ENCODE results near the gene PHACTR3. TPM values are rescaled to one million over a fixed set of nuclear protein-coding genes. Genes with fewer than 3 reads are reported as not detected.

PHACTR3 gene
- total RNA-seq, 1 experiment from 2014 or later, result not detected

DNA sequence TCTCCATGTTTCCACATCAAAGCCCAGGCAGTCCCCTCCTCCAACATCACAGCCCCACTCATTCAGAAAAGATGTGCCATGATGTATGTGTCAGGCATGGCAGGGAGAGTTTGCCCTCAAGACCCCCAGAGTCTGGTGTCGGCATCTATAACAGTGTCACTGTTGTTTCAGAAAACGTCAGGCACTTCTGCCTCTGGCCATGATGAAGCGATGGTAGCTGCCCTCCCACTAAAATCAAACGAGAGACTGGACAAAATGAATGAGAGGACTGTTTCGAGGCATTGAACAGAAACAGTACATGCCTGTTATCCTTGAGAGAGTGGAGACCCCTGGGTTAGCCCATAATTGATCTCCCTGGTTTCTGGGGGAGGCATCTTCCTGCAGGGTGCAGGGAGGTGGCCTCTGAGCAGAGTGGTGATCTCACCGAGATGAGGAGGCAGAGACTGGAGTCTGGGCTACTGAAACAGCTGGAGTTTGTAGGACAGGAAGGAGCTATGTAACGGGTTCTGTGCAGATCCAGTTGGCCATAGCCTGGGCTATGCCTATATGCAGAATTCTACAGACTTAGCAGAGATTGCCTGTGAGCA lies 184.6 kb downstream of the PHACTR3 start:
- H3K4me3 ChIP-seq, result no peak overlapping the region
- H3K36me3 ChIP-seq, result no peaks in the 10 kb centered on the region
- H3K27me3 ChIP-seq, result peaks cover 11% of the 10 kb centered on the region; the same call in 1 of the 2 replicates
- no peaks in the 10 kb centered on the region for H3K9me3 ChIP-seq (replicated peaks)
- DNase-seq, result no peak
- no peak overlapping the region for H3K27ac ChIP-seq
- H3K4me1 ChIP-seq, result no peaks in the 10 kb centered on the region

DNA sequence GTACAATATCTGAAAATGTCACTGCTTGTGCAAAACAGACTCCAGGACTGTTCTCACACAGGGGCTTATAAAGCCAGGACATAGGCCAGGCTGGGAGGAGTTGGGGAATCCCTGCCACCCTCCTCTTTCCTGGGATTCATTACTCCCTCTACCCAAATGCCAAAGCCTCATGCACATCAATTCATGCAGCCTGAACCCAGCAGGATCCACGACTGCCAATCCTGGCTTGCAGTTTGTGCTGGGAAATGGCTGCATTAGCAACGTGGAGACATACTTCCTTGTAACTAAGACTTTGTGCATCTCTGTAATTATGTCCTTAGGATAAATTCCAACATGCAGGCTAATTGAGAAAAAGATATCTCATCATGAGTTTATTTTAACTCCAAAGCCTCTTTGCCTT lies 185.3 kb downstream of the PHACTR3 start:
- DNase-seq, result no peak
- no peak overlapping the region for H3K4me3 ChIP-seq
- no peaks in the 10 kb centered on the region for H3K4me1 ChIP-seq
- no peaks in the 10 kb centered on the region for H3K9me3 ChIP-seq (replicated peaks)
- no peaks in the 10 kb centered on the region for H3K36me3 ChIP-seq
- no peak overlapping the region for H3K27ac ChIP-seq
- peaks cover 11% of the 10 kb centered on the region; the same call in 1 of the 2 replicates for H3K27me3 ChIP-seq

DNA sequence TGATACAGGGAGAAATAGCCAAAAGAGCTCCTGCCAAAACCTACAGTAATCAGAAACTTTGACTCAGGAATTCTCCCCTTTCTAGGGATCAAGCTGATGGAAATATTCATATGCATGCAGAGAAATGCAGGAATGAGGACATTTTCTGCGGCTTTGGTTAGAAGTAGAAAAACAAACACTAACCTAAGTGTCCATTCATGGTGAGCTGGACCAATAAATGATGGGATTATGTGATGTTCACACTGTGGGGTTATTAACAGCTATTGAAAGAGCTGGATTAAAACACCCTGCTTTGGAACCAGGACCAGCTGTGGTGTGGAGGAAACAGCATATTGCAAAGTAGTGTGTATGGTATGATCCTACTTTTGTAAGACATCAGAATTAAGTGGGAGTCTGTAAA lies 186.0 kb downstream of the PHACTR3 start:
- no peak for DNase-seq
- H3K27ac ChIP-seq, result no peak overlapping the region
- H3K4me3 ChIP-seq, result no peak overlapping the region
- H3K4me1 ChIP-seq, result no peaks in the 10 kb centered on the region
- no peaks in the 10 kb centered on the region for H3K9me3 ChIP-seq (replicated peaks)
- peaks cover 11% of the 10 kb centered on the region; the same call in 1 of the 2 replicates for H3K27me3 ChIP-seq
- no peaks in the 10 kb centered on the region for H3K36me3 ChIP-seq

DNA sequence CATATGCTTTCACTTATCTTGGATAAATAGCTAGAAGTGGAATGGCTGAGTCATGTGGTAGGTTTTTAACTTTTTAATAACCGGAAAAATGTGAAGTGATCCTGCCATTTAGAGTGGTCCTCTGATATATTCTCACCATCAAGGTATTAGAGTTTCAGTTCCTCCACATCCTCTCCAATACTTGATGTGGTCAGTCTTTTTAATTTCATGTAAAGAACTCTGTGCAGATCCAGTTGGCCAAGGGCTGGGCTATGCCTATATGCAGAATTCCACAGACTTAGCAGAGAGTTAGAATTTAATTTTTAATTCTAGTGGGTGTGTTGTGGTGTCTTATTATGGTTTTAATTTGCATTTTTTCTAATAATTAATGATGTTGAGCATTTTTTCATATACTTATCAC lies 188.0 kb downstream of the PHACTR3 start:
- no peaks in the 10 kb centered on the region for H3K36me3 ChIP-seq
- H3K9me3 ChIP-seq (replicated peaks), result peaks cover 5% of the 10 kb centered on the region
- H3K4me1 ChIP-seq, result no peaks in the 10 kb centered on the region
- no peak overlapping the region for H3K4me3 ChIP-seq
- no peak overlapping the region for H3K27ac ChIP-seq
- H3K27me3 ChIP-seq, result peaks cover 7% of the 10 kb centered on the region; the same call in 1 of the 2 replicates
- DNase-seq, result no peak

DNA sequence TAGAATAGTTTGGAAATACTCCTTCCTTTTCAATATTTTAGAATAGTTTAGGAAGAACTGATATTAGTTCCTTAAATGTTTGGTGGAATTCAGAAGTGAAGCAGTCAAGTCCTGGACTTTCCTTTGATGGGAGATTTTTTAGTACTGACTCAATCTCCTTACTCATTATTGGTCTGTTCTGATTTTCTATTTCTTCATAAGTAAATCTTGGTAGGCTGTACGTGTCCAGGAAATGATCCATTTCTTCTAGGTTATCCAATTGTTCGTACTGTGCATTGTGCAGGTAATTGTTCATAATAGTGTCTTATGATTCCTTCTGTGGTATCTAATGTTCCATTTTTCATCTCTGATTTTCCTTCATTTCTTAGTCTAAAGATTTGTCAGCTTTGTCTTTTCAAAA lies 190.2 kb downstream of the PHACTR3 start:
- no peaks in the 10 kb centered on the region; the same call in 1 of the 2 replicates for H3K36me3 ChIP-seq
- H3K27me3 ChIP-seq, result peaks cover 7% of the 10 kb centered on the region; the same call in 1 of the 2 replicates
- H3K9me3 ChIP-seq (replicated peaks), result peaks cover 5% of the 10 kb centered on the region
- H3K4me3 ChIP-seq, result no peak overlapping the region
- no peaks in the 10 kb centered on the region for H3K4me1 ChIP-seq
- H3K27ac ChIP-seq, result no peak overlapping the region
- no peak for DNase-seq

DNA sequence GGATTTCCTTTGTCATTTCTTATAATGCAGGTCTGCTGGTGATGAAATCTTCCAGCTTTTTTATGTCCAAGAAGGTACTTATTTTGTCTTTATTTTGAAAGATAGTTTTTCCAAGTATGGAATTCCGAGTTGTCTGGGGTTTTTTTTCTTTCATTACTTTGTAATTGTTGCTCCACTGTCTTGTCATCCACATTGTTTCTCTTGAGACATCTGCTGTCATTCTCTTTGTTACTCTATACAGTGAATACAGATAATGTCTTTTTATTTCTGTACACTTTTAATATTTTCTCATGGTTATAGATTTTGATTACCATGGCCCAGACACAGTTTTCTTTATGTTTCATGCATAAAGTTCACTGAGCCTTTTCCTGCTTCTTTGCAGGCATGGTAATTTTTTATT lies 196.0 kb downstream of the PHACTR3 start:
- peaks cover 12% of the 10 kb centered on the region for H3K9me3 ChIP-seq (replicated peaks)
- H3K4me3 ChIP-seq, result no peak overlapping the region
- no peaks in the 10 kb centered on the region; the same call in 1 of the 2 replicates for H3K36me3 ChIP-seq
- H3K4me1 ChIP-seq, result no peaks in the 10 kb centered on the region
- no peak overlapping the region for H3K27ac ChIP-seq
- H3K27me3 ChIP-seq, result peaks cover 26% of the 10 kb centered on the region
- no peak for DNase-seq

DNA sequence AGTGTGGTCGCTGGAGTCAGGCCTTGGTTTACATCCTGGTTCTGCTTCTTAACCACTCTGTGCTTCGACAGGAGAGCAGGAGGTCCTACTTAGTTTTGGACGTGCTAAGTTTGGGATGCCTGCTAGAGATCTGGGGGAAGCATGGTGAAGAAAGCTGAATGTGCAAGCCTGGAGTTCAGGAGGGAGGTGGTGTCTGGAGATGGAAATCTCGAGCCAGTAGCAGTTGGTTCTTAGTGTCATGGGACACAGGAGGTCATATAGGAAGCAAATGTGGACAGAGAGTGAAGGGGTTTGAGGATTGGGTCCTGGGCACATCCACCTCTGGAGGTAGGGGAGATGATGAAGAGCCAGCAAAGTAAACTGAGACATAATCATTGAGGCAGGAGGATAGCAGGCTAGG lies 197.7 kb downstream of the PHACTR3 start:
- H3K27me3 ChIP-seq, result peaks cover 34% of the 10 kb centered on the region
- no peak overlapping the region for H3K27ac ChIP-seq
- H3K9me3 ChIP-seq (replicated peaks), result 0 out of 2 replicates have a peak, but pooled peaks cover 6% of the 10 kb centered on the region
- DNase-seq, result no peak
- no peaks in the 10 kb centered on the region for H3K4me1 ChIP-seq
- no peak overlapping the region for H3K4me3 ChIP-seq
- no peaks in the 10 kb centered on the region; the same call in 1 of the 2 replicates for H3K36me3 ChIP-seq

DNA sequence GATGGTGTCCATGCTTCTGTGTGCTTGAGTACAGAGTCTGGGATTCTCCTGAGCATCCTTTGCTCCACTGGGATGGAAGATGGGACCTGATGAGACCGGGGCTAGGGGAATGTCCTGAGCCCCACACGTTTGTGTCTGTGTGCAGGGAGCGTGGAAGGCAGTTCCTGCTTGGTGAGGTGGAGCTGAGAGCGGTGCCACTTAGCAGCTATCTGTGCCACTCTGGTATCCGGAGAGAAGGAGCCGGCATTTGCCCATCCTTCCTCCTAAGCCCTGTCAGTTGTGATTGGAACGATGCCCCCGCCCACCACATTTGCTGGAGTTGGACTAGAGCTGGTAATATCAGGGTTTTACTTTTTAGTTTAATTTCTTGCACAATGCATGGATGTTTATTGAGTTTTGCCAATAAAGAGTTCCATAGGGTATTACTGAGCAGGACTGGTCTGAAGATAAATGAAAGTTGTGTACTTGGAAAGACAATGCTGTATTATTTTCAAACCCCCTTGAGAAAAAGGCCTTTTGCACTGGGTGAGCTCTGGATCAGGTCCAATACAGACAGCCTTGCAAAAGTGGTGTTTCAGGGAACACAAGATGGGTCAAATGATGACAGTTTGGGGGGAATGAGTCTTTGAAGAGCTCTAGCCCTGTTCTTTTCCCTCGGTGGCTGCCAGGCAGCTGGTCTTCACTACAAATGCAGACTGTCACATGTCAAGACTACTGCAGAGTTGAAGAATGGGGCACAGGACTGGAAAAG lies 198.3 kb downstream of the PHACTR3 start:
- no peak overlapping the region for H3K4me3 ChIP-seq
- H3K4me1 ChIP-seq, result no peaks in the 10 kb centered on the region
- H3K36me3 ChIP-seq, result no peaks in the 10 kb centered on the region; the same call in 1 of the 2 replicates
- DNase-seq, result no peak
- no peak overlapping the region for H3K27ac ChIP-seq
- H3K27me3 ChIP-seq, result peaks cover 34% of the 10 kb centered on the region
- 0 out of 2 replicates have a peak, but pooled peaks cover 6% of the 10 kb centered on the region for H3K9me3 ChIP-seq (replicated peaks)

DNA sequence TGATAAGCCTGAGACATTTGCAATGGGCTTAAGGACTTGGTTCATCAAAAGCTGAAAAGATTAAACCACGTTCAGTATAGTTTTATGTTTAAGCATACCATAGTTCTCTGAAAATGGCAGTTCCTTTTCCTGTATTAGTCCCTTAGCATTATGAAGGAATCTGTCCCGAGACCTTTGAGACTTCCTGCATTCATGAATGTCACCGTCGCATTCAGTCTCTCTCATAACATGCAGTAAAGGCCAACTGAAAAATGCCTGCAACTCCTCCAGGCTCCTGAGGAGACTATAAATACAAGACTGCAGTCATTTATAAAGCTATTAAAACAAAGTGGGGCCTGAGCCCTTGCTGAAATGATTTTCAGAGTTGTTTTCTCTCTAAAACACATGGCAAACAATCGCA lies 200.0 kb downstream of the PHACTR3 start:
- no peak for DNase-seq
- H3K9me3 ChIP-seq (replicated peaks), result 0 out of 2 replicates have a peak, but pooled peaks cover 6% of the 10 kb centered on the region
- peaks cover 46% of the 10 kb centered on the region for H3K27me3 ChIP-seq
- no peak overlapping the region for H3K27ac ChIP-seq
- no peak overlapping the region for H3K4me3 ChIP-seq
- no peaks in the 10 kb centered on the region for H3K4me1 ChIP-seq
- no peaks in the 10 kb centered on the region for H3K36me3 ChIP-seq

DNA sequence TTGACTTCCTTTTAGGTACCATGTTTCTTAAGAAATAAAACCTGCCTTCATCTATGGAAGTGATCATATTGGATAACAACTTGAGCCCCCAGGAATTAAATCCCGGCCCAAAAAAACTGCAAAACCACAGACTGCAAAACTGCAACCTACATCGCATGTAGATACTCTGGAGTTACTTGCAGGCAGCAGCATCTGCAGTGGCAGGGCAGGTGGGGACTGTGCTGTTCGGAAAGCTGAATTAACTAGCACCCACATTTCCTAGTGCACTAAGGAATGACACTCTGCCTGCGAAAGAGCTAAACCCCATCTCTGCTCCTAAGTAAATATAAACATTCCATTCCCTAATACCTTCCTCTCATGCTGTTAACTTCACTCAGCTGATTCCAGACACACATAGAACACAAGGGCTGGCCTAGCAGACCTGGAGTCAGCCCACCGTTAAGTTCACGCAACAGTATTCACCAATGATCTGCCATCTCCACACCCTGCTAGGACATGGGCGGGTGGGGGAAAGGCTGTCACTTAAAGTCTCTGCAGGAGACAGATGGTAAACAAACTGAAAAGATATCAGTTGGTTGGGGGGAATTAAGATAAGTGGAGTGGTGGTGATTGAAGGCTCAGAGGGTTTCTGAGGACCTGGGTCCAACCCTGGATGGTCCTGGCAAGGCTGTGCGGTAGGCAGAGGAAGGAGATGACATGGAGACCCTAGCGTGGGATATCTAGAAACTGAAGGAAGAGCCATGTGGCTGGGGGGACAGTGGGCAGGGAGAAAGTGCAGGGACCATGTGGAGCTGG lies 200.7 kb downstream of the PHACTR3 start:
- H3K4me1 ChIP-seq, result no peaks in the 10 kb centered on the region
- peaks cover 48% of the 10 kb centered on the region for H3K27me3 ChIP-seq
- H3K4me3 ChIP-seq, result no peak overlapping the region
- 0 out of 2 replicates have a peak, but pooled peaks cover 6% of the 10 kb centered on the region for H3K9me3 ChIP-seq (replicated peaks)
- H3K36me3 ChIP-seq, result no peaks in the 10 kb centered on the region
- no peak overlapping the region for H3K27ac ChIP-seq
- no peak for DNase-seq

DNA sequence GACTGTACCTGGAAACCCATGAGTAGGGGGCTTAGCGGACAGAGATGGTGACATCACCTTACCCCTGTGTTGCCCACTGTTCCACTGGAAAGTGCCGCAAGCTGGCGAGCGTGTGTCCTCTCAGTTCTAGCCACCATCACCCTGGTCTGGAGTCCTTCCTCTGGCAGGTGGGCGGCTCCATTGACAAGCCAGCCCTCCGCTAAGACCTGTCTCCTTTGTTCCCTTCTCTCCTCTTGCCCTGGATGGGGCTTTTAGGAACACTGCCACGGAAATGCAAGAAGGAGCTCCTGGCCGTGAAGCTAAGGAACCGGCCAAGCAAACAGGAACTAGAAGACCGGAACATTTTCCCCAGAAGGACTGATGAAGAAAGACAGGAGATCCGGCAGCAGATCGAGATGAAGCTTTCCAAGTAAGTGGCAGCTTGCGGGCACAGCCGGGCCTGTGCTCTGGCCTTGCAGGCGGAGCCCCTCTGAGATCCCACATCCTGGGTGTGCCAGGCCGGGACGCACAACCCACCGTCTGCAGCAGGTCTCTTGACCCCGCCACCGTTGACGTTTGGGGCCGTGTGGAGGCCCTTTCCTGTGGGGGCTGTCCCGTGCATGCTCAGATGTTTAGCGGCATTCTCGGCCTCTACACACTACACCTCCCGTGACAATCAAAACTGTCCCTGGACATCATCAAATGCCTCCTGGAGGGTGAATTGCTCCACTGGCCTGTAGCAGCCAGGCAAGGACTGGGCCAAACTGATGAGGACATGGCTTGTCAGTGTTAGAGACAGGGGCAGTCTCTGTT lies 201.6 kb downstream of the PHACTR3 start:
- no peak overlapping the region for H3K27ac ChIP-seq
- no peak for DNase-seq
- no peaks in the 10 kb centered on the region for H3K4me1 ChIP-seq
- no peaks in the 10 kb centered on the region for H3K36me3 ChIP-seq
- H3K9me3 ChIP-seq (replicated peaks), result no peaks in the 10 kb centered on the region
- peaks cover 58% of the 10 kb centered on the region for H3K27me3 ChIP-seq
- H3K4me3 ChIP-seq, result no peak overlapping the region

DNA sequence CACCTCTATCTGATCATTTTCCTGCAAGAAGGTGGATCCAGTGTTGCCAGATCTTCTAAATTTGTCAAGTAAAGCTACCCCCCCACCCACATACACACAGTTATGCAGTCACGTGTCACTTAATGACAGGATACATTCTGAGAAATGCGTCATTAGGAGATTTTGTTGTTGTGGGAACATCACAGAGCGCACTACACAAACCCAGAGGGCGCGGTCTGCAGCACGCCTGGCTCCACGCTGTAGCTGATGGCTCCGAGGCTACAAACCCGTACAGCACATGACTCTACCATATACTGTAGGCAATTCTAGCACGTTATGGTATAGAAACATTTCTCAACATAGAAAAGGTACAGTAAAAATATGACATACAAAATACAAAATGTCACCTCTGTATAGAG lies 202.2 kb downstream of the PHACTR3 start:
- Histone ChIP-seq H3K36me3 (no peaks in the 10 kb centered on the region), H3K27ac (no peak overlapping the region), H3K9me3 (replicated peaks) (no peaks in the 10 kb centered on the region), H3K4me3 (no peak overlapping the region), H3K4me1 (no peaks in the 10 kb centered on the region), H3K27me3 (peaks cover 64% of the 10 kb centered on the region)
- DNase-seq, result no peak

DNA sequence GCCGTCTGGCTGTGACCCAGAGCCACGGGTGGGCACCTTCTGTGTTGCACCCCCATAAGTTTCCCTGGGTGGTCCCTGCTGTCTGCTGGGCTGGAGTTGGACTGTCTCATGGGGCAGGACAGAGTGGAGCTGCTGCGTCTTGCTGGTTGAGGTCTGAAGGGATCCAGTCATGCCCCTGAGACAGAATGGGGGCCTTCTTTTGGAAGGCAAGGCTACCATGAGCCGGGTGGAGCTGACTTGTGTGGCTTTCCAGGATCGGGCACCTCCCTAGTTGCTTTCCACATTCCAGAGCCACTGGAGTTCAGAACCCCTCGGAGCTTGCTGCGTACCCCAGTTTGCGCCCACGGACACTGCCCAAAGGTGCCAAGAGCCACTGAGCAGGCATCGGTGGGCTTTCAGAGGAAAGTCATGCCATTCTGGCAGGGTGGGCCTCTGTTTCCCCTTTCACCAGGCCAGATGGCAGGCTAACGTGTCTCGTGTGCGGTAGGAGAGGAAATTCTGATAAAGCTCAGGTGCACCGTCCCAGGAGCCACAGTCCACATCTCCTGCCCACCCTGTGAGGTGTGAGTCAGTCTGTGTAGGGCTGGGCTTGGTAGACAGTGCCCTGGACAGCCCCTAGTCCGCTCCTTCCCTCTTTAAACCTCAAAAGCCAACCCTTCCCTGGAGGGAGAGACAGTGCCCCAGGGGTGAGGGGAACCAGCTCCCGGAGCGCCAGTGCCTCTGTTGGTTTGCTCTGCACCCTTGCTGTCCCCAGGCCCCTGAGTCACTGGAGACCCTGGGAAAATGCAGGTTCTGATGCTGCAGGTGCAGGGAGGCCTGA lies 203.8 kb downstream of the PHACTR3 start:
- Histone ChIP-seq H3K4me1 (no peaks in the 10 kb centered on the region), H3K9me3 (replicated peaks) (no peaks in the 10 kb centered on the region), H3K27me3 (peaks cover 70% of the 10 kb centered on the region), H3K36me3 (no peaks in the 10 kb centered on the region), H3K27ac (no peak overlapping the region), H3K4me3 (no peak overlapping the region)
- no peak for DNase-seq
